Endothelial cell of umbilical vein (primary cell): Measurements from ENCODE around the gene SH3BP2. TPM values are rescaled to one million over a fixed set of nuclear protein-coding genes. Genes with fewer than 3 reads are reported as not detected.
A peak's percentile ranks its signal among the peaks of the same experiment; 100 is the strongest.

Experiments
- BruUV-seq: library from RNA; stranded (reverse); fragments of 400-500 nt; replicated peaks from 2 replicates; lab custom pipeline; 2021; lab: Mats Ljungman, UMichigan
- CTCF ChIA-PET: fragments of 300-600, 350-600 bp; sonication (Branson Sonifier 250); formaldehyde crosslinking; loops from one replicate; lab custom pipeline; 2021; ENCODE audit warnings: antibody characterized with exemption, inconsistent platforms; lab: Charles Lee
- POLR2A ChIA-PET: fragments of 300-600, 350-600 bp; sonication (Branson Sonifier 250); formaldehyde crosslinking; loops from one replicate; lab custom pipeline; 2021; ENCODE audit warnings: antibody characterized with exemption, inconsistent platforms; lab: Charles Lee
- DNase-seq: peaks from one replicate; pipeline ENCODE4 v3.0.0-alpha.2; 2011; ENCODE audit warnings: low read depth, low spot score
- FAIRE-seq: peaks from 2 replicates; lab custom pipeline; 2011; peaks lifted over from hg19 to GRCh38; lab: Jason Lieb, UNC
- H2AFZ ChIP-seq: 2 replicates; pipeline ENCODE4 v1.6.0; 2012; ENCODE audit warnings: low read depth, low read length, control low read depth, inconsistent platforms
- H3K27ac ChIP-seq: 2 replicates; pipeline ENCODE4 v1.5.1; 2011; ENCODE audit warnings: low read depth, mild to moderate bottlenecking, control low read depth, low read length, moderate library complexity; ENCODE audit not compliant: insufficient read depth
- H3K27me3 ChIP-seq, 2 experiments: 2 replicates each; pipeline versions ENCODE4 v1.6.0 to v1.6.1; 2011; ENCODE audit warnings: low read length in 2 of 2, mixed read lengths in 1 of 2; ENCODE audit not compliant: control insufficient read depth in 2 of 2, insufficient read depth in 2 of 2
- H3K36me3 ChIP-seq, 2 experiments: 2 replicates in 1 of 2; 3 replicates in 1 of 2; pipeline ENCODE4 v1.5.1; 2011; ENCODE audit warnings: low read length in 2 of 2, mild to moderate bottlenecking in 1 of 2, moderate library complexity in 1 of 2; ENCODE audit not compliant: control insufficient read depth in 2 of 2, insufficient read depth in 2 of 2; ENCODE audit errors: extremely low read depth in 1 of 2
- H3K4me1 ChIP-seq: 3 replicates; pipeline ENCODE4 v1.5.1; 2011; ENCODE audit warnings: mild to moderate bottlenecking, low read length; ENCODE audit not compliant: control insufficient read depth, insufficient read depth; ENCODE audit errors: extremely low read depth
- H3K4me2 ChIP-seq: 2 replicates; pipeline ENCODE4 v1.6.1; 2011; ENCODE audit warnings: low read length, control low read depth, mixed read lengths; ENCODE audit not compliant: insufficient read depth
- H3K4me3 ChIP-seq, 3 experiments: fragments of 200-600 bp in 1 of 3; sonication (generic), shearing (Covaris generic) in 1 of 3; replicated peaks in 1 of 3; 2 replicates each; pipeline ENCODE4 v1.5.1; 2011 to 2016; ENCODE audit warnings: control low read depth in 3 of 3, low read length in 3 of 3, mild to moderate bottlenecking in 2 of 3, inconsistent platforms in 1 of 3, low read depth in 1 of 3, moderate library complexity in 1 of 3; ENCODE audit not compliant: insufficient read depth in 1 of 3
- H3K79me2 ChIP-seq: 2 replicates; pipeline ENCODE4 v1.6.0; 2012; ENCODE audit warnings: low read length, inconsistent platforms; ENCODE audit not compliant: control insufficient read depth, insufficient read depth
- H3K9ac ChIP-seq: replicated peaks from 2 replicates; pipeline ENCODE3; 2011; ENCODE audit warnings: low read length, control low read depth; ENCODE audit not compliant: insufficient read depth; ENCODE audit errors: extremely low read depth
- H3K9me1 ChIP-seq: replicated peaks from 3 replicates; pipeline ENCODE4 v1.6.0; 2011; ENCODE audit warnings: mild to moderate bottlenecking, low read length; ENCODE audit not compliant: control insufficient read depth, insufficient read depth; ENCODE audit errors: extremely low read depth
- H3K9me3 ChIP-seq: replicated peaks from 2 replicates; pipeline ENCODE4 v1.5.1; 2012; ENCODE audit warnings: low read length, inconsistent platforms; ENCODE audit not compliant: control insufficient read depth, insufficient read depth
- H4K20me1 ChIP-seq: replicated peaks from 2 replicates; pipeline ENCODE3; 2011; ENCODE audit warnings: mild to moderate bottlenecking, low read length; ENCODE audit not compliant: control insufficient read depth, insufficient read depth; ENCODE audit errors: extremely low read depth
- CTCF ChIP-seq, 2 donors: IDR thresholded peaks; 1 replicate in 1 of 2; 2 replicates in 1 of 2; pipeline ENCODE4 v1.5.1; 2011; ENCODE audit warnings: low read length in 2 of 2, mild to moderate bottlenecking in 2 of 2, moderate library complexity in 2 of 2, control low read depth in 1 of 2, inconsistent platforms in 1 of 2, low read depth in 1 of 2; ENCODE audit not compliant: insufficient read depth in 1 of 2; ENCODE audit errors: extremely low read depth in 1 of 2
- EZH2 ChIP-seq: IDR thresholded peaks from 2 replicates; pipeline ENCODE4 v1.6.1; 2012; ENCODE audit warnings: borderline replicate concordance, low read depth, mild to moderate bottlenecking, moderate library complexity, low read length, inconsistent platforms; ENCODE audit not compliant: severe bottlenecking
- FOS ChIP-seq: IDR thresholded peaks from 2 replicates; pipeline ENCODE4 v1.6.1; 2011; ENCODE audit warnings: mild to moderate bottlenecking, low read length, moderate library complexity, borderline replicate concordance; ENCODE audit not compliant: insufficient read depth
- GATA2 ChIP-seq: IDR thresholded peaks from 2 replicates; pipeline ENCODE4 v1.7.0; 2011; ENCODE audit warnings: low read depth, mild to moderate bottlenecking, moderate library complexity, mixed read lengths, low read length; ENCODE audit not compliant: insufficient read length, insufficient read depth
- JUN ChIP-seq: IDR thresholded peaks from 2 replicates; pipeline ENCODE4 v1.6.1; 2011; ENCODE audit warnings: borderline replicate concordance, low read depth; ENCODE audit not compliant: insufficient read length, insufficient read depth
- MAX ChIP-seq: IDR thresholded peaks from 2 replicates; pipeline ENCODE4 v1.6.1; 2011; ENCODE audit not compliant: insufficient read depth, insufficient read length
- MYC ChIP-seq: IDR thresholded peaks from one replicate; pipeline ENCODE4 v1.6.1; 2011; ENCODE audit warnings: mild to moderate bottlenecking, low read depth, low read length
- POLR2A ChIP-seq: IDR thresholded peaks from 2 replicates; pipeline ENCODE4 v1.6.1; 2012; ENCODE audit warnings: low read depth, mild to moderate bottlenecking, control low read depth, low read length
- POLR2AphosphoS5 ChIP-seq: IDR thresholded peaks from 2 replicates; pipeline ENCODE4 v1.6.1; 2012; ENCODE audit warnings: low read depth, mild to moderate bottlenecking, control low read depth, low read length, moderate library complexity; ENCODE audit not compliant: insufficient read depth
- dilution Hi-C: fragments of 300-500 bp; cut with MboI; formaldehyde crosslinking; loops from one replicate; pipeline ENCODE4 v1.15.0; 2019; ENCODE audit warnings: low sequenced_read_pairs; ENCODE audit not compliant: extremely low pct_ligation_motif_present
- intact Hi-C: fragments of 100-400 bp; cut with micrococcal nuclease; formaldehyde crosslinking; loops from one replicate; pipeline ENCODE4 v1.10.0; 2022
- polyA plus RNA-seq, 4 experiments: library from polyadenylated mRNA; depleted of rRNA in 3 of 4; stranded (reverse) in 3 of 4; unstranded in 1 of 4; fragments of >200 nt; gene quantifications; 2 replicates each; pipeline versions ENCODE4 v1.2.1 to v1.2.3, GENCODE V29; 2011 to 2012; ENCODE audit warnings: missing spikeins in 1 of 4
- total RNA-seq: library from RNA; stranded (reverse); gene quantifications from 2 replicates; pipeline ENCODE4 v1.2.3, GENCODE V29; 2021

Gene SH3BP2
- total and polyA plus RNA-seq, 2 donors (not counting 3 experiments of a cell fraction or from before 2014, with no cell fraction given), result 69.2 to 73.9 TPM

GRCh38 chr4:2756691-2757350, 36.1 kb upstream of the SH3BP2 start:
- H3K27me3 ChIP-seq, result no peaks in the 10 kb centered on the region
- BruUV-seq, result no TSS peak
- H3K9ac ChIP-seq, result no peak overlapping the region
- FAIRE-seq (peak; percentile 95), DNase-seq (no peak)
- H2AFZ ChIP-seq, result peak overlapping the region; percentile 89
- no peaks in the 10 kb centered on the region for H3K9me1 ChIP-seq
- H4K20me1 ChIP-seq, result no peaks in the 10 kb centered on the region
- CTCF ChIA-PET, result interaction anchor here (0.8 to 1.4 kb wide), 3 partner anchors 26 to 285 kb away, joined by 3 read pairs; partner anchors contain the start of gene GRK4
- H3K4me3 ChIP-seq, result peak overlapping the region in 1 of 3 experiments; percentile 18
- POLR2A ChIA-PET, result interaction anchor here (1.5 kb wide), 1 partner anchor 10 kb away, joined by 3 read pairs; no protein-coding TSS in a partner anchor
- H3K4me2 ChIP-seq, result peak overlapping the region; percentile 65
- H3K4me1 ChIP-seq, result peaks cover 9% of the 10 kb centered on the region
- H3K36me3 ChIP-seq, result peaks cover 0 to 3% of the 10 kb centered on the region in 2 experiments
- TF ChIP-seq POLR2AphosphoS5 (no peak), POLR2A (no peak), JUN (no peak), GATA2 (no peak), EZH2 (no peak), FOS (no peak), MAX (no peak), CTCF (IDR thresholded peaks at IDR 0.05; ENCODE audit: extremely low read depth in 1 of 2, insufficient read depth in 1 of 2, low read depth in 1 of 2, low read length in 2 of 2) (no peak), MYC (no peak)
- no peaks in the 10 kb centered on the region for H3K9me3 ChIP-seq
- H3K79me2 ChIP-seq, result peaks cover 33% of the 10 kb centered on the region
- H3K27ac ChIP-seq, result no peak overlapping the region
- dilution Hi-C loops (no loop called here), intact Hi-C loops (loop anchor here (2.0 to 5.0 kb wide), 2 partner anchors 178 to 220 kb away; partner anchors contain the start of gene FAM193A)
